ENCODE results near the gene DEPDC1B.
"Not testable (repeated sequence)": the region's sequence is repeated elsewhere in the genome, so short reads cannot be mapped to it uniquely, and the experiment has no call there.

The DEPDC1B gene

DNA sequence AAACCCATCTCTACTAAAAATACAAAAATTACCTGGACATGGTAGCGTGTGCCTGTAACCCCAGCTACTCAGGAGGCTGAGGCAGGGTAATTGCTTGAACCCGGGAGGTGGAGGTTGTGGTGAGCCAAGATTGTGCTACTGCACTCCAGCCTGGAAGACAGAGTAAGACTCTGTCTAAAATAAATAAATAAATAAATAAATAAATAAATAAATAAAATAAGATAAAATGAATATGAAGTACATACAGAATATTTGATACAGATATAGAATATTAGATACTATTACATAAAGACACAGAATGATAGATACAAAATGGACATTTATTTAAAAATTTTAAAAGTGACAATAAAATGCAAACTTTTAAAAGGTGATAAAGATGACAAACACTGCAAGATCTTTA lies 146.7 kb downstream of the DEPDC1B start:
- not testable (repeated sequence) for DNase-seq; H3K4me3 Mint-ChIP-seq; H3K36me3 Mint-ChIP-seq; H3K27ac Mint-ChIP-seq; H3K27me3 Mint-ChIP-seq; ATAC-seq (replicated peaks)
- Mint-ChIP-seq H3K9me3 (peaks cover 9 to 12% of the 10 kb centered on the region in 2 donors), H3K4me1 (peaks cover 0 to 13% of the 10 kb centered on the region in 2 donors)

DNA sequence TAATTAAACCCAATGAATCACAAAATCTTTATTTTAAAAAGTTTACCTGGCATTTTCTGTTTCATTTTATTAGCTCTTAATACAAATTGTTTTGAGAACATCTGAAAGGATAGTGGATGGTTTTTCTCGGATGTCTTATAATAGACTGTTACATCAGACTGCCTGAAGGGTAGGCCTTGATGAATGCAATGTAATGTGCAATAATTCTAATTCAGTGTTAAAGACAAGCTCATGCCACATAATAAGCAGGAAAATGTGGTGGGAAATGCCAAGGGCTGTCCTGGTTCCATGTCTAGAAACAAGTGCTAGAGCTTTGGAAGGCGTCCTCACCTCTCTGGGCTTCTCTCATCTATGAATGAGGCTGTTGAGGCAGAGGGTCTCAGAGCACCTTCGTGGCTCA lies 148.1 kb downstream of the DEPDC1B start:
- H3K4me3 Mint-ChIP-seq = no peak overlapping the region
- peaks cover 6 to 12% of the 10 kb centered on the region in 2 donors for H3K9me3 Mint-ChIP-seq
- no peak overlapping the region for H3K27ac Mint-ChIP-seq
- H3K4me1 Mint-ChIP-seq = peaks cover 0 to 13% of the 10 kb centered on the region in 2 donors
- H3K36me3 Mint-ChIP-seq = peaks cover 2 to 6% of the 10 kb centered on the region in 2 donors
- ATAC-seq (replicated peaks) = no peak
- no peaks in the 10 kb centered on the region for H3K27me3 Mint-ChIP-seq
- no peak for DNase-seq

DNA sequence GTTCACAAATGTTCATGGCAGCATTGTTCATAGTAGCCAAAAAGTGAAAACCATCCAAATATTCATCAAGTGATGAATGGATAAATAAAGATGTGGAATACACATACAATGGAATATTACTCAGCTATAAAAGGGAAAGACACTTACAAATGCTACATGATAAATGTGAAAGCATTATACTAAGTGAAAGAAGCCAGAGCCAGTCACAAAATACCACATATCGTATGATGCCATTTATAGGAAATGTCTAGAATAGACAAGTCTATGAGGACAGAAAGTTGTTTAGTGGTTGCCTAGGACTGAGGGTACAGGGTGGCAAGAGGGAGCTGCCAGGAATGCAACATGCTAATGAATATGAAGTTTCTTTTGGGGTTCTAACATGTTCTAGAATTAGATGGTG lies 148.7 kb downstream of the DEPDC1B start:
- peaks cover 2 to 3% of the 10 kb centered on the region in 2 donors for H3K36me3 Mint-ChIP-seq
- no peaks in the 10 kb centered on the region for H3K27me3 Mint-ChIP-seq
- H3K9me3 Mint-ChIP-seq = peaks cover 3 to 9% of the 10 kb centered on the region in 2 donors
- H3K4me3 Mint-ChIP-seq = no peak overlapping the region
- peaks cover 0 to 19% of the 10 kb centered on the region in 2 donors for H3K4me1 Mint-ChIP-seq
- DNase-seq (no peak), ATAC-seq (replicated peaks) (no peak)
- H3K27ac Mint-ChIP-seq = no peak overlapping the region

DNA sequence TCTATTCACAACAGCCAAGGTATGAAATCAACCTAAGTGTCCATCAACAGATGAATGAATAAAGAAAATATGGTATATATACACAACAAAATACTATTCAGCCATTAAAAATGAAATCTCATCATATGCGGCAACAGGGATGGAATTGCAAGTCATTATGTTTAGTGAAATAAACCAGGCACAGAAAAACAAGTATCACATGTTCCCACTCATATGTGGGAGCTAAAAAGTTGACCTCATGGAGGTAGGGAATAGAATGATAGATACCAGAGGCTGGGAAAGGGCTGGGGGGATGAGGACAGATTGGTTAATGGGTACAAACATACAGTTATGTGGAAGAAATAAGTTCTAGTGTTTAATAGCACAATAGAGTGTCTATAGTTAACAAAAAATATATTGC lies 149.7 kb downstream of the DEPDC1B start:
- H3K36me3 Mint-ChIP-seq = peaks cover 2 to 3% of the 10 kb centered on the region in 2 donors
- peaks cover 3 to 4% of the 10 kb centered on the region in 2 donors for H3K9me3 Mint-ChIP-seq

DNA sequence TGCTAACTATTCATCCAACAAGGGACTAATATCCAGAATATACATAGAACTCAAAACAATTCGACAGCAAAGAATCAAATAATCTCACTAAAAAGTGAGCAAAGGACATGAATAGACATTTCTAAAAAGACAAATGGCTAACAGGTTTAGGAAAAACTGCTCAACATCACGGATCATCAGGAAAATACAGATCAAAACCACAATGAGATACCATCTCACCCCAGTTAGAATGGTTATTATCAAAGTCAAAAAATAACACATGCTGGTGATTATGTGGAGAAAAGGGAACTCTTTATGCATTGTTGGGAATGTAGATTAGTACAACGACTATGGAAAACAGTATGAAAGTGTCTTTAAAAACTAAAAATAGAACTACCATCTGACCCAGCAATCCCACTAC lies 150.1 kb downstream of the DEPDC1B start:
- DNase-seq (no peak), ATAC-seq (replicated peaks) (no peak)
- Mint-ChIP-seq H3K27me3 (no peaks in the 10 kb centered on the region), H3K27ac (no peak overlapping the region), H3K4me3 (no peak overlapping the region), H3K9me3 (peaks cover under 1 to 3% of the 10 kb centered on the region in 2 donors), H3K36me3 (peaks cover 0 to 2% of the 10 kb centered on the region in 2 donors), H3K4me1 (peaks cover 0 to 19% of the 10 kb centered on the region in 2 donors)

More for the DNA sequence above, 149.7 kb downstream of the DEPDC1B start:
- DNase-seq (no peak), ATAC-seq (replicated peaks) (no peak)
- Mint-ChIP-seq H3K4me1 (peaks cover 0 to 19% of the 10 kb centered on the region in 2 donors), H3K4me3 (no peak overlapping the region), H3K27ac (no peak overlapping the region), H3K27me3 (no peaks in the 10 kb centered on the region)
